Stimulated activated CD4-positive, alpha-beta T cell treated with anti-CD3 and anti-CD28 coated beads, Interleukin-4, amount 100 ng/mL, for 4 hours (primary cell): Measurements from ENCODE around the gene FILIP1L.

Experiments
- DNase-seq, 2 experiments: peaks; one replicate each; pipeline ENCODE4 v3.0.0-alpha.2; 2020

FILIP1L gene

GRCh38 chr3:99881121-99881524 is 233.2 kb downstream of the FILIP1L start:
- no peak for DNase-seq

- DNase-seq, result no peak
Measured at GRCh38 chr3:99879275-99879674, 235.0 kb downstream of the FILIP1L start.

- DNase-seq, result no peak
Measured at GRCh38 chr3:99878005-99878404, 236.3 kb downstream of the FILIP1L start.

- DNase-seq, result no peak
Measured at GRCh38 chr3:99877031-99877579, 237.2 kb downstream of the FILIP1L start.

- DNase-seq, result peak; percentile 53 to 72
Measured at GRCh38 chr3:99875929-99876841, 238.1 kb downstream of the FILIP1L start.

- no peak for DNase-seq
Measured at GRCh38 chr3:99875581-99875928, 238.7 kb downstream of the FILIP1L start.

- DNase-seq, result no peak
Measured at GRCh38 chr3:99874237-99875002, 239.9 kb downstream of the FILIP1L start.

- no peak for DNase-seq
Measured at GRCh38 chr3:99873269-99874102, 240.8 kb downstream of the FILIP1L start.

GRCh38 chr3:99872923-99873254 is 241.4 kb downstream of the FILIP1L start:
- DNase-seq, result no peak

GRCh38 chr3:99871231-99872045 is 242.9 kb downstream of the FILIP1L start:
- no peak for DNase-seq

- DNase-seq, result no peak
Measured at GRCh38 chr3:99870712-99871111, 243.6 kb downstream of the FILIP1L start.

GRCh38 chr3:99869621-99870020 is 244.7 kb downstream of the FILIP1L start:
- DNase-seq, result no peak

- DNase-seq, result no peak
Measured at GRCh38 chr3:99868311-99868646, 246.0 kb downstream of the FILIP1L start.

GRCh38 chr3:99867594-99868310 is 246.5 kb downstream of the FILIP1L start:
- no peak for DNase-seq

- no peak for DNase-seq
Measured at GRCh38 chr3:99866261-99866761, 248.0 kb downstream of the FILIP1L start.

- no peak for DNase-seq
Measured at GRCh38 chr3:99865321-99865720, 249.0 kb downstream of the FILIP1L start.

GRCh38 chr3:99864289-99864688 is 250.0 kb downstream of the FILIP1L start:
- DNase-seq, result no peak

- DNase-seq, result no peak
Measured at GRCh38 chr3:99863588-99863987, 250.7 kb downstream of the FILIP1L start.

- DNase-seq, result no peak
Measured at GRCh38 chr3:99863002-99863401, 251.3 kb downstream of the FILIP1L start.

- no peak for DNase-seq
Measured at GRCh38 chr3:99862208-99862607, 252.1 kb downstream of the FILIP1L start.

- no peak for DNase-seq
Measured at GRCh38 chr3:99861216-99861615, 253.1 kb downstream of the FILIP1L start.
